Fibroblast of lung (primary cell): Measurements from ENCODE around the gene SUPT3H.

Experiments
- CTCF ChIP-seq, 2 donors: IDR thresholded peaks in 1 of 2; conservative IDR thresholded peaks in 1 of 2; 1 replicate in 1 of 2; 2 replicates in 1 of 2; pipeline ENCODE4 v1.5.1; 2011 to 2012; ENCODE audit warnings: low read length in 2 of 2, control low read depth in 1 of 2, inconsistent platforms in 1 of 2, low read depth in 1 of 2, mild to moderate bottlenecking in 1 of 2
- EZH2 ChIP-seq: IDR thresholded peaks from 2 replicates; pipeline ENCODE4 v1.5.1; 2012; ENCODE audit warnings: low read length, control low read depth, mild to moderate bottlenecking; ENCODE audit errors: missing control alignments

- TF ChIP-seq CTCF (conservative IDR thresholded peaks at IDR 0.05 in 1 of 2, IDR thresholded peaks at IDR 0.05 in 1 of 2; ENCODE audit: low read depth in 1 of 2, low read length in 2 of 2) (no peak), EZH2 (no peak)
Measured at GRCh38 chr6:45275358-45275757, 102.4 kb downstream of the SUPT3H start.
